BJ (cell line): Measurements from ENCODE around the gene ATOH8. TPM values are rescaled to one million over a fixed set of nuclear protein-coding genes. Genes with fewer than 3 reads are reported as not detected.

Source experiments
- CTCF ChIA-PET: fragments of 350-600 bp; formaldehyde crosslinking; extraction: SDS; loops from one replicate; lab custom pipeline; 2021; ENCODE audit warnings: antibody characterized with exemption, inconsistent platforms; lab: Yijun Ruan, JAX
- POLR2A ChIA-PET: fragments of 300-600 bp; sonication (Branson Sonifier 250); formaldehyde crosslinking; extraction: SDS; loops from one replicate; lab custom pipeline; 2021; ENCODE audit warnings: antibody characterized with exemption; lab: Charles Lee
- DNase-seq: peaks from one replicate; pipeline ENCODE4 v3.0.0-alpha.2; 2011; ENCODE audit warnings: low read depth
- H3K27me3 ChIP-seq: 2 replicates; pipeline ENCODE4 v1.6.0; 2011; ENCODE audit warnings: low read length; ENCODE audit not compliant: control insufficient read depth, insufficient read depth
- H3K36me3 ChIP-seq: 2 replicates; pipeline ENCODE4 v1.5.1; 2011; ENCODE audit warnings: low read length; ENCODE audit not compliant: control insufficient read depth, insufficient read depth
- H3K4me3 ChIP-seq: 2 replicates; pipeline ENCODE4 v1.5.1; 2011; ENCODE audit warnings: low read depth, mild to moderate bottlenecking, control low read depth, low read length
- CTCF ChIP-seq: IDR thresholded peaks from 2 replicates; pipeline ENCODE4 v1.5.1; 2011; ENCODE audit warnings: low read depth, mild to moderate bottlenecking, control low read depth, inconsistent platforms, low read length, moderate library complexity; ENCODE audit not compliant: insufficient read depth
- polyA plus RNA-seq: library from polyadenylated mRNA; depleted of rRNA; stranded (reverse); fragments of >200 nt; gene quantifications from 2 replicates; pipeline ENCODE4 v1.2.3, GENCODE V29; 2011

ATOH8 gene
- polyA plus RNA-seq, 1 experiment, result 19.5 TPM

GRCh38 chr2:85772019-85772745 is 18.4 kb downstream of the ATOH8 start:
- Histone ChIP-seq H3K36me3 (peaks cover 7% of the 10 kb centered on the region), H3K4me3 (no peak overlapping the region; the same call in 1 of the 2 replicates), H3K27me3 (no peaks in the 10 kb centered on the region)
- CTCF ChIA-PET, result interaction anchor here (0.7 to 5.8 kb wide), 26 partner anchors 11 to 307 kb away, joined by 3 to 65 read pairs (median 4); partner anchors contain the start of gene ATOH8
- peak; percentile 32; the same call in 1 of the 2 replicates for TF ChIP-seq CTCF
- DNase-seq, result peak; percentile 99
- POLR2A ChIA-PET, result interaction anchor here (0.6 to 1.1 kb wide), 4 partner anchors 11 to 31 kb away, joined by 3 to 6 read pairs (median 3); partner anchors contain the start of gene ATOH8

- DNase-seq, result no peak
- no peak for TF ChIP-seq CTCF
- H3K36me3 ChIP-seq, result peaks cover 7% of the 10 kb centered on the region
- POLR2A ChIA-PET, result interaction anchor here (0.9 to 1.1 kb wide), 3 partner anchors 12 to 31 kb away, joined by 3 to 6 read pairs (median 3); no protein-coding TSS in a partner anchor
- no peaks in the 10 kb centered on the region for H3K27me3 ChIP-seq
- CTCF ChIA-PET, result interaction anchor here (1.0 to 5.8 kb wide), 15 partner anchors 12 to 136 kb away, joined by 3 to 65 read pairs (median 5); partner anchors contain the start of gene ATOH8
- H3K4me3 ChIP-seq, result peak overlapping the region; percentile 10
Observed at GRCh38 chr2:85772841-85773491, 19.2 kb downstream of the ATOH8 start.

- no peak for DNase-seq
- ChIA-PET POLR2A (no interaction called here), CTCF (interaction anchor here (1.4 to 2.1 kb wide), 4 partner anchors 12 to 54 kb away, joined by 3 to 8 read pairs (median 5); no protein-coding TSS in a partner anchor)
- peaks cover 7% of the 10 kb centered on the region for H3K36me3 ChIP-seq
- no peak for TF ChIP-seq CTCF
- no peak overlapping the region for H3K4me3 ChIP-seq
- no peaks in the 10 kb centered on the region for H3K27me3 ChIP-seq
Observed at GRCh38 chr2:85773692-85774091, 19.9 kb downstream of the ATOH8 start.

GRCh38 chr2:85774126-85774978 is 20.6 kb downstream of the ATOH8 start:
- no peak for TF ChIP-seq CTCF
- H3K27me3 ChIP-seq, result no peaks in the 10 kb centered on the region
- POLR2A ChIA-PET, result no interaction called here
- H3K4me3 ChIP-seq, result no peak overlapping the region
- no peak for DNase-seq
- CTCF ChIA-PET, result interaction anchor here (1.1 to 2.1 kb wide), 4 partner anchors 11 to 45 kb away, joined by 3 to 8 read pairs (median 4); no protein-coding TSS in a partner anchor
- H3K36me3 ChIP-seq, result peaks cover 7% of the 10 kb centered on the region
